K562 (cell line): Measurements from ENCODE around the gene ZNF429. TPM values are rescaled to one million over a fixed set of nuclear protein-coding genes. Genes with fewer than 3 reads are reported as not detected.

Source experiments
- ATAC-seq: fragments of 200-7000 bp; cut with Tn5 transposase; 3 replicates; pipeline ENCODE4 v1.9.1; 2020; ENCODE audit warnings: moderate library complexity
- BruUV-seq: library from RNA; stranded (reverse); fragments of 400-500 nt; replicated peaks from 2 replicates; lab custom pipeline; 2021; lab: Mats Ljungman, UMichigan
- CTCF ChIA-PET: fragments of 300-600 bp; formaldehyde crosslinking; extraction: SDS; loops from one replicate; lab custom pipeline; 2021; ENCODE audit warnings: low intra/inter-chr PET ratio; lab: Yijun Ruan, JAX
- POLR2A ChIA-PET: fragments of 300-600, 350-650 bp; sonication (Branson Sonifier 250); formaldehyde crosslinking; extraction: SDS; loops from one replicate; lab custom pipeline; 2021; ENCODE audit warnings: antibody characterized with exemption, inconsistent platforms; lab: Yijun Ruan, JAX
- DNase-seq, 4 experiments: peaks; one replicate each; pipeline versions ENCODE4 v3.0.0 to v3.0.0-alpha.2; 2011 to 2018; ENCODE audit warnings: low spot score in 3 of 4, mixed read lengths in 3 of 4; ENCODE audit errors: extremely low read depth in 1 of 4
- FAIRE-seq: peaks from 2 replicates; lab custom pipeline; 2011; peaks lifted over from hg19 to GRCh38; lab: Jason Lieb, UNC
- H2AFZ ChIP-seq: 2 replicates; pipeline ENCODE4 v1.6.0; 2011; ENCODE audit warnings: low read depth, low read length, control low read depth, inconsistent platforms
- H3K27ac ChIP-seq: fragments of 200-600 bp; 3 replicates; pipeline ENCODE4 v1.8.0; 2011; ENCODE audit warnings: low read depth, mild to moderate bottlenecking, control low read depth, inconsistent platforms, low read length, moderate library complexity, mixed read lengths; ENCODE audit errors: extremely low read depth
- H3K27me3 ChIP-seq, 2 experiments: fragments of 300-600 bp in 1 of 2; 2 replicates in 1 of 2; 3 replicates in 1 of 2; pipeline versions ENCODE4 v1.6.0 to v1.8.0; 2011; ENCODE audit warnings: inconsistent platforms in 2 of 2, low read length in 2 of 2, mild to moderate bottlenecking in 1 of 2, mixed read lengths in 1 of 2, moderate library complexity in 1 of 2; ENCODE audit not compliant: control insufficient read depth in 2 of 2, insufficient read depth in 2 of 2
- H3K36me3 ChIP-seq: fragments of 300-600 bp; 3 replicates; pipeline ENCODE4 v1.8.0; 2011; ENCODE audit warnings: mild to moderate bottlenecking, low read length, inconsistent platforms; ENCODE audit not compliant: control insufficient read depth, insufficient read depth
- H3K4me1 ChIP-seq, 2 experiments: fragments of 200-600 bp in 1 of 2; replicated peaks in 1 of 2; 2 replicates in 1 of 2; 3 replicates in 1 of 2; pipeline versions ENCODE4 v1.5.1 to v1.8.0; 2011; ENCODE audit warnings: inconsistent platforms in 2 of 2, low read length in 2 of 2, mild to moderate bottlenecking in 1 of 2, mixed read lengths in 1 of 2, moderate library complexity in 1 of 2; ENCODE audit not compliant: control insufficient read depth in 2 of 2, insufficient read depth in 2 of 2
- H3K4me2 ChIP-seq: 2 replicates; pipeline ENCODE4 v1.6.1; 2011; ENCODE audit warnings: low read length, control low read depth, inconsistent platforms, mixed read lengths; ENCODE audit not compliant: insufficient read depth
- H3K4me3 ChIP-seq: fragments of 200-600 bp; sonication (generic), shearing (Covaris generic); 2 replicates; pipeline ENCODE4 v1.5.1; 2016; ENCODE audit warnings: control low read depth, inconsistent platforms
- H3K79me2 ChIP-seq: fragments of 200-600 bp; 3 replicates; pipeline ENCODE4 v1.8.0; 2011; ENCODE audit warnings: low read length, inconsistent platforms; ENCODE audit not compliant: control insufficient read depth, insufficient read depth
- H3K9ac ChIP-seq, 2 experiments: 2 replicates each; pipeline versions ENCODE4 v1.6.0 to v1.6.1; 2011; ENCODE audit warnings: low read depth in 2 of 2, low read length in 2 of 2, control low read depth in 1 of 2, inconsistent platforms in 1 of 2, mild to moderate bottlenecking in 1 of 2, mixed read lengths in 1 of 2; ENCODE audit not compliant: insufficient read depth in 1 of 2
- H3K9me1 ChIP-seq: one replicate; pipeline ENCODE4 v1.6.0; 2011; ENCODE audit warnings: inconsistent platforms, mild to moderate bottlenecking, low read length, moderate library complexity; ENCODE audit not compliant: control insufficient read depth, insufficient read depth
- H3K9me3 ChIP-seq: replicated peaks from 2 replicates; pipeline ENCODE4 v1.5.1; 2011; ENCODE audit warnings: low read depth, low read length, inconsistent platforms; ENCODE audit not compliant: control insufficient read depth, insufficient read depth
- H4K20me1 ChIP-seq: replicated peaks from 2 replicates; pipeline ENCODE4 v1.6.1; 2011; ENCODE audit warnings: low read length, inconsistent platforms, mixed read lengths; ENCODE audit not compliant: control insufficient read depth, insufficient read depth
- CBX8 ChIP-seq: fragments of 200-600 bp; sonication (generic); IDR thresholded peaks from 2 replicates; pipeline ENCODE4 v1.6.1; 2012; ENCODE audit warnings: borderline replicate concordance, mixed run types, low read depth, mild to moderate bottlenecking, moderate library complexity, mixed read lengths, low read length, control low read depth, inconsistent platforms; ENCODE audit not compliant: poor library complexity, severe bottlenecking; ENCODE audit errors: extremely low read depth
- NCOA4 ChIP-seq: fragments of 450-650 bp; IDR thresholded peaks from 2 replicates; pipeline ENCODE4 v1.6.1; 2018; ENCODE audit warnings: mild to moderate bottlenecking; ENCODE audit not compliant: partially characterized antibody
- SETDB1 ChIP-seq: IDR thresholded peaks from one replicate; pipeline ENCODE4 v1.6.1; 2012; ENCODE audit warnings: low read length, control low read depth, inconsistent platforms
- SMAD1 ChIP-seq: fragments of 150-350 bp; IDR thresholded peaks from 2 replicates; pipeline ENCODE4 v1.6.1; 2014; ENCODE audit warnings: low read length, low read depth; ENCODE audit not compliant: partially characterized antibody
- WGBS: fragments of 100-300 bp; shearing (Covaris generic); methylation state at CpG from one replicate; pipeline ENCODE4 v1.1.6; 2016; ENCODE audit warnings: low coverage, mixed read lengths; ENCODE audit not compliant: insufficient coverage; ENCODE audit errors: missing lambda C conversion rate; 5-methylcytosine and 5-hydroxymethylcytosine counted together
- in situ Hi-C: fragments of 300-500 bp; cut with MboI; formaldehyde crosslinking; loops from 4 replicates; pipeline ENCODE4 v1.15.0; 2018; ENCODE audit warnings: inconsistent platforms, mixed read lengths
- intact Hi-C: fragments of 100-400 bp; cut with micrococcal nuclease; formaldehyde crosslinking; loops from 2 replicates; pipeline ENCODE4 v1.14.2; 2022
- polyA plus RNA-seq, 8 experiments: library from polyadenylated mRNA; depleted of rRNA in 4 of 8; stranded (reverse) in 5 of 8; unstranded in 3 of 8; fragments of >200 nt; fragmentation: Nextera tagmentation in 2 of 8; fragmentation: Illumina TruSeq in 1 of 8; extraction: Ambion mirVana in 2 of 8; extraction: Trizol in 1 of 8; gene quantifications; 2 replicates each; pipeline versions ENCODE4 v1.2.1 to v1.2.3, GENCODE V29; 2011 to 2014; ENCODE audit warnings: inconsistent platforms in 1 of 8, missing spikeins in 1 of 8
- total RNA-seq, 7 experiments: library from RNA; depleted of rRNA in 6 of 7; stranded (reverse); fragments of >200 nt in 6 of 7; fragmentation: Illumina TruSeq in 2 of 7; extraction: Trizol in 2 of 7; gene quantifications; 2 replicates each; pipeline versions ENCODE4 v1.2.1 to v1.2.3, GENCODE V29; 2011 to 2021; ENCODE audit warnings: low replicate concordance in 1 of 7

ZNF429 gene
- total and polyA plus RNA-seq, 9 of the 15 experiments (the other 6 are each of a cell fraction or from before 2014, with no cell fraction given): 11.4 to 24.5 (median 16.3) TPM

- ChIA-PET POLR2A (no interaction called here), CTCF (no interaction called here)
- DNase-seq (no peak), ATAC-seq (no peak), FAIRE-seq (no peak)
- no peak for TF ChIP-seq SMAD1
- Histone ChIP-seq H3K9ac (no peak overlapping the region), H3K27ac (no peak overlapping the region), H3K9me3 (peaks cover 3% of the 10 kb centered on the region; the same call in 1 of the 2 replicates), H3K4me1 (peaks cover 2 to 17% of the 10 kb centered on the region in 2 experiments; a peak in 4 of 5 replicates), H2AFZ (no peak overlapping the region), H3K79me2 (no peaks in the 10 kb centered on the region), H4K20me1 (no peaks in the 10 kb centered on the region), H3K27me3 (no peaks in the 10 kb centered on the region), H3K9me1 (no peaks in the 10 kb centered on the region), H3K36me3 (no peaks in the 10 kb centered on the region; the same call in 2 of the 3 replicates), H3K4me3 (no peak overlapping the region), H3K4me2 (no peak overlapping the region)
- 84% methylated on average over 5 of the region's 5 CpGs for WGBS
- BruUV-seq: no TSS peak
- intact Hi-C loops: no loop called here
- in situ Hi-C loops: no loop called here
Observed at GRCh38 chr19:21587549-21587948, 82.1 kb downstream of the ZNF429 start.

DNA sequence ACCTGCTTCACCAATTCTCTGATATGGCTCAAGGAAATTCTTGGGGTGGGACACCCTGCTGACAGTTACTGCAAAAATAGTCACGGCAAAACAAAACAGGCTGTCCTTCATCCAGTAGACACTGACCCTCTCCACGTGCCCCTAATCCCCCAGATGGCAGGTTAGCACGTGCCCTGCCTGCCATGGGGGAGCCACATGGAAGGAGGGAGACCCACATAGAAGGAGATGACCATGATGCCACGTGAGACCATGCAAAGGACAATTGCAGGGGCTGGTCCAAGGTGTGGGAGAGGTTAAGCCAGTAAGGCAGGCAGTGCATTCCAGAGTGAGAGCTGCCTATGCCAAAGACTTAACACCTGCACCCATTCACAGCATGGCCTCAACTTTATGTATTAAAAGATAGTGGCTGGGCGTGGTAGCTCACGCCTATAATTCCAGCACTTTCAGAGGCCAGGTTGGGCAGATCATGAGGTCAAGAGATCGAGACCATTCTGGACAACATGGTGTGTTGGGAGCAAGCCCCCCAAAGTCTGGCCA, 82.7 kb downstream of the ZNF429 start:
- ChIA-PET CTCF (no interaction called here), POLR2A (no interaction called here)
- no peaks in the 10 kb centered on the region for H3K27me3 ChIP-seq
- no peak for FAIRE-seq
- no peak overlapping the region for H3K9ac ChIP-seq
- H3K9me1 ChIP-seq: no peaks in the 10 kb centered on the region
- H3K79me2 ChIP-seq: no peaks in the 10 kb centered on the region
- intact Hi-C loops: no loop called here
- peaks cover 3% of the 10 kb centered on the region; the same call in 1 of the 2 replicates for H3K9me3 ChIP-seq
- H3K27ac ChIP-seq: no peak overlapping the region
- ATAC-seq: no peak
- no TSS peak for BruUV-seq
- H3K4me2 ChIP-seq: no peak overlapping the region
- no peak overlapping the region for H2AFZ ChIP-seq
- H3K4me1 ChIP-seq: peaks cover 8 to 22% of the 10 kb centered on the region in 2 experiments; a peak in 4 of 5 replicates
- no peaks in the 10 kb centered on the region; the same call in 2 of the 3 replicates for H3K36me3 ChIP-seq
- in situ Hi-C loops: no loop called here
- 58% methylated on average over 7 of the region's 7 CpGs for WGBS
- no peaks in the 10 kb centered on the region for H4K20me1 ChIP-seq
- no peak overlapping the region for H3K4me3 ChIP-seq
- DNase-seq: no peak
- no peak for TF ChIP-seq NCOA4
- TF ChIP-seq SETDB1: no peak
- no peak for TF ChIP-seq CBX8
